Cerebellar cortex (tissue), 1 donor: ENCODE data around the gene MATCAP1.

Experiments
- DNase-seq: peaks from one replicate; pipeline ENCODE4 v3.0.0-alpha.2; 2015; ENCODE audit warnings: low spot score

MATCAP1 gene

DNA sequence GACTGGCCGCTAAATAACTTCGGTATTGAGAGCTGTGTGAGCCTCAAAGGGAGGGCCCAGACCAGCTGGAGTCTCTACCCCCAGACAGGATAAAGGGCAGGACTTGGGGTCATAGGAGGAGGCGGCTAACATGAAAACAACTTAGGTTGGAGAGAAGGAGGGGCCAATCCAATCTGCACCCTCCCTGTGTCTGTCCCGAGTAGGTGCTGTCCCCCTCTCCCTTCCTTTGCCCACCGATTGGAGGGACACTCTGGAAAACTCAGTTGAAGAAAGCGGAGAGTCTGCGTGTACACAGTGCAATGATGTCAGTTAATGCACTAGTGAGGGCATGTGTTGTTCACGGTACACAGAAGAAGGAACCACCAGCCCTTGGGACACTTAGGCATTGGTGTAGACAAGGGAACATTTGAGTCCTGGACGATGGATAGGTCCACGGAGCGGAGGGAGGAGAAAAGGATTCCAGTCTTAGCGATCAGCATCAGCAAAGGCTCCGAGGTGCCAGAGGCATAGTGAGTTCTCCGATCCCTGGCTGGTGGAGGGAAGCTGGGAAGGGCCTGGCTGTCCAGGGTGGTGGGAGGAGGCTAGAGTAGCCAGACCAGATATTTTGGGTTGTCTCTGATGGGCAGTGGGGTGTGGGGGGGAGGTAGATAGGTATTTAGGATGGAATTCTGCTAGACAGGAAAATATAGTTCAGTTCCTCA, 12.7 kb downstream of the MATCAP1 start:
- DNase-seq, result no peak

DNA sequence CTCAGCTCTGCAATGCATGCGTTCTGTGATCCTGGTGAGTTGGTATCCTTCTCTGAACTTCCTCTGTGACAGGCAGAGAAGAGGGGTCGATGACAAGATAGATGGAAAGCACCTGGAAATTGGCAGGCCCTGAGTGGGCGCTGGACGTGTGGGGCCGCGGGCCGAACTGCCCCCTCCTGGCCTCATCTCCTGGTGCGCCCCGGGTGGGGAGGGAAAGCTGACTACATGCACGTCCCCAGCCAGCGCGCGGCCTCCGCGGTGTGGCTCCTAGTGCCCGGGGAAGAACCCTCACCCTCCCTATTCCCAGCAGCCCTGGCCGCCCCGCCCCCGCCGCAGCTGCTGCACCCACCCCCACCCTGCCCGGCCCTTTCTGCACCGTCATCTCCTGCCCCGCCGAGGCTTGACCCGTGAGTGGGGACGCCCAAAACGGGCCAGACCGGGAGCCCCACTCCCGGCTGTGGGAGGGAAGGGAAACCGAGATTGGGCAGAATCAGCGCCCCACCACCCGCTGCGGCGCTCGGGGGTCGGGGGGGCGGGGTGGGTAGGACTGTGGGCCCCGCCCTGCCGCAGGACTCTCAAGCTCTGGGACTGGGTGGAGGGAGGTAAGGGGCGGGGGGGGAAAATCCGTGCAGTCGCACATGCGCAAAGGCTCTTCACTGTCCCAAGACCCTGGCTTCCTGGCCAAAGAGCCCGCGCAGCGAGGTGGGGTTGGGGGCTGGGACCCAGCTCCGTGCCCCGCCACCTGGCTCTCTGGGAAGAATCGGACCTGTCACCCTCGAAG, 13.4 kb downstream of the MATCAP1 start, which contains the start of gene NOL3:
Gene NOL3 (plus strand): TSS at position 371 of the 781 bp plus-strand sequence.
- DNase-seq, result peak; percentile 70

DNA sequence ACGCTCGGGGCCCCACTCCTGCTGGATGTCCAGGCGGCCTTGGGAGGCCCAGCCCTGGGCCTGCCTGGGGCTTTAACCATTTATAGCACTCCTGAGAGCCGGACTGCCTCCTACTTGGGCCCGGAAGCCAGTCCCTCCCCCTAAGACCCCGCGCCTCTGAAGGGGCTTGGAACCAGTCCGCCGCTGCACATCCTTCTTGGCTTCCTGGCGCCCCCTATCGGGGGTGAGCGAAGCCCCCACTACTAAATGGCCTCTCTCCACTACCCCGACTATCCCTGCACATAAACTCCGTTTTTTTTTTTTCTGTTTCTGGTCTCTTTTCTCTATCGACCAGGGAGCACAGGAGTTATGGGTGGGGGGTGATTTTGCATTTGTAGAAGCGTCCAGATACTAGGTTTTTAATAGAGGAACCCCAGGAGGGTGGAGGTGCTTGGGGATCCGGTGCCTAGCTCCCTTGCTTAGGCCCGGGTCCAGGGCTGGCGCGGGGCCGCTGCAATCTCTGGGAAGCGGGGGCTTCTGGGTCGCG, 14.1 kb downstream of the MATCAP1 start:
- peak; percentile 81 for DNase-seq

DNA sequence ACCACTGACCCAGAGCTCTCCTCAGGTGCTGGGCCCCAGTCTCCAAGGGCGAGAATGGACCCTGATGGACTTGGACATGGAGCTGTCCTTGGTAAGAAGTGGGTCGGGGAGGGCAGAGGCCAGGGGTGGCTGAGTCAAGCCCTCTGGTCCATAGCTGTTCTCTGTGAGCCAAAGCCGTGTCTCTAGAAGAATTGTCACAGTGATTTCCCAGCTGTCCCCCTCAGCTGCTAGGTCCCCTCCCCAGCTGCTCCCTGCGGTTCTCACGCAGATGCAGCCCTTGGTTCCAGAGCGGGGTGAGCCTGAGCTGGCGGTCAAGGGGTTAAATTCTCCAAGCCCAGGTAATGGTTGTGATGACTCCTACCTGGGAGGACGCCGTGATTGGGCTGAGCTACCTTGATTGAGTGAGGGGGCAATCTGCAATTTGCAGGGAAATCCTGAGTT, 14.7 kb downstream of the MATCAP1 start:
- DNase-seq, result no peak

DNA sequence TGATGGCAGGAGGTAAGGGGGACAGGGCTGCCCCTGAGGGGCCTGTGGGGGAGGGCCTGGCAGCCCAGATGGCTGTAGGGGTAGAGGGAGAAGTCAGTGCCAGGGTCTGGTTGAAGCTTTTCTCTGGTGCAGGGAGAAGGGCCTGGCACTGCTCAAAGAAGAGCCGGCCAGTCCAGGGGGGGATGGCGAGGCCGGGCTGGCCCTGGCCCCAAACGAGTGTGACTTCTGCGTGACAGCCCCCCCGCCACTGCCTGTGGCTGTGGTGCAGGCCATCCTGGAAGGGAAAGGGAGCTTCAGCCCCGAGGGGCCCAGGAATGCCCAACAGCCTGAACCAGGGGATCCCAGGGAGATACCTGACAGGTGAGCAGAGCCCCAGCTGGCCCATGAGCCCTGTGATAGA, 16.2 kb downstream of the MATCAP1 start:
- DNase-seq, result no peak

DNA sequence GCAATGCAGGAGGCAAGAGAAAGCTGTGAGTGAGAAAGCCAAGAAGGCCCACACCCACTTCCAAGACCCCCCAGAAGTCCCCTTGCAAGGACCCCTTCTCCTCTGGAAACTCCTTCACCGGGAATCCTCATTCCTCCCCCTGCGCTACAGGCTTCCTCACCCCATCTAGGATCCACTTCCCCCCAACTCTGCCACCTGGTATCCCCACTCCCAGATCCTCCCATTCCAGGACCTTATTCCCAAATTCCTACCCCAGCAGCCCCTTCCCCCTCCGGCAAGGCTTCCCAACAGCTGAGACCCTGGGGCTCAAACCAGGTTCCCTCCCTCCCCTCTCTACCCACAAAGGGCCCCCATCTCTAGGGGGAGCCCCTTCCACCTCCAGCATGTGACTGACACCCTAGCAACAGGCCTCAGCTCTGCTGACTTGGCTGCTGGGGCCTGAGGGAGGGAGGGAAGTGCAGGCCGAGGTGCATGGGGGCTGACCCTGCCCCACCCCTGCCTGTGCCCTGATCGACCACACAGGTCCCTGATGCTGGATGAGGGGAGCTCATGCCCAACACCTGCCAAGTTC, 17.1 kb downstream of the MATCAP1 start:
- DNase-seq, result no peak

DNA sequence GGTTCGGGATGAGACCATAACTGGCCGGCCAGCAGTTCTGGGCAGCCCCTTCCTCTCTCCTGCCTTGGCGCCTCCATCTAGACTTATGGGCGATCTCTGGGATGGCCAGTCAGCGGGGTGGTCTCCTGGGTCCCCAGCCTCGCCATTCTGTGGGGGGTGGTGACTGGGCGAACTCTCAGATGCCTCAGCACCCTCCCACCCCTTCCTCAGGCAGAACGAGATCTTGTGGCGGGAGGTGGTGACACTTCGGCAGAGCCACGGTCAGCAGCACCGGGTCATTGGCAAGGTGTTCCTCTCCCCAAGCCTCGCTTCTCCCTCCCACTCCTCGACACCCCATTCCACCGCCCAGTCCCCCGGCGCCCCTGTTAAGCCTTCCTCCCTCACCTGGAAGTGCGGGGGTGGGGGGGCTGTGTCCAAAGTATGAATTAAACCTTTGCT, 17.6 kb downstream of the MATCAP1 start:
- no peak for DNase-seq

DNA sequence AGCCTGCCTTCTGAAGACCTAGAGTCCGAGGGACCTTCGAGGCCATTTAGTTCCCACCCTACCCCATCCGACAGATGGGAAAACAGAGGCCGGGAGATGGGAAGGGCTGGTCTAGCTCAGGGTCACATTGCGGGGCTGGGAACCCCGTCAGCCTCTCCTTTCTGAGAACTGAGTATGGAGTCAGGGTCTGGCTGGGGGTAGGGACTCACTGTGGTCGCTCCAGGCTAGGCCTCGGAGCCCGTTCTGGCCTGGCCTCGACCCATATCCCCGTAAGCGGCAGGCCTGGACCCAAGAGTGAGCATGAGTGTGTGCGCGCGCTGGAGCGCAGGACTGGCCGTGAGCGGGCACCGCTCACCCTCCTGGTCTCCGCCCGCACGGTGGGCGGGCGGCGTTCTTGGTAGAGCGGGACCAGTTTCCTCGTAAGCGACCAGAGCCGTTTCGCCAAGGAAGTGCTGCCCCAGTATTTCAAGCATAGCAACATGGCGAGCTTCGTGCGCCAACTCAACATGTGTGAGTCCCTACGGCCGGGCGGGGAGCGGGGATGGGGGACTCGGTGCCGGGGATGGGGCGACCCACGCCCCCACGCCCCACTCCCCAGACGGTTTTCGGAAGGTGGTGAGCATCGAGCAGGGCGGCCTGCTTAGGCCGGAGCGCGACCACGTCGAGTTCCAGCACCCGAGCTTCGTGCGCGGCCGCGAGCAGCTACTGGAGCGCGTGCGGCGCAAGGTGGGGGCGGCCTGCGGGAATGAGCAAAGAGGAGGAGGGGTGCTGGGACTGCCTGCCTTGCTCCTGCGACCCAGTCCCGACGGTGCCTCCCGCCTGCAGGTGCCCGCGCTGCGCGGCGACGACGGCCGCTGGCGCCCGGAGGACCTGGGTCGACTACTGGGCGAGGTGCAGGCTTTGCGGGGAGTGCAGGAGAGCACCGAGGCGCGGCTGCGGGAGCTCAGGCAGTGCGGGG, 18.4 kb downstream of the MATCAP1 start:
- no peak for DNase-seq

DNA sequence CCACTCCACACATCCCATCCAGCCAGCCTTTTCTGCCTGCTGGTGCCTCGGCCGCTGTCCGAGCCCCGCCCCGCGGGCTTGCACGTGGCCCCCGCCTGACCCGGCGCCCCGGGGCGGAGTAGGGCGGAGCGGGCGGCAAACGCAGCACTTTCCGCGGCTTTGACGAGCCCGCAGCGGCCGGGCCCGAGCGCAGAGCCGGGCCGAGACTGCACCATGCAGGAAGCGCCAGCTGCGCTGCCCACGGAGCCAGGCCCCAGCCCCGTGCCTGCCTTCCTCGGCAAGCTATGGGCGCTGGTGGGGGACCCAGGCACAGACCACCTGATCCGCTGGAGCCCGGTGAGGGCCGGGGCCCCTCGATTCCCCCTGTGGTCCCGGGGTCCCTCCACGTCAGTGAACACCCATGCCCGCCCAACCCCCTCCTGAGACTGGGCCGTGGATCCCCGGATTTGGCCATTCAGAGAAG, 19.1 kb downstream of the MATCAP1 start, which contains the start of gene HSF4:
Gene HSF4 (plus strand): TSS at position 147 of the 463 bp plus-strand sequence. CDS start 67 bp downstream, at position 214.
- DNase-seq, result peak; percentile 66

DNA sequence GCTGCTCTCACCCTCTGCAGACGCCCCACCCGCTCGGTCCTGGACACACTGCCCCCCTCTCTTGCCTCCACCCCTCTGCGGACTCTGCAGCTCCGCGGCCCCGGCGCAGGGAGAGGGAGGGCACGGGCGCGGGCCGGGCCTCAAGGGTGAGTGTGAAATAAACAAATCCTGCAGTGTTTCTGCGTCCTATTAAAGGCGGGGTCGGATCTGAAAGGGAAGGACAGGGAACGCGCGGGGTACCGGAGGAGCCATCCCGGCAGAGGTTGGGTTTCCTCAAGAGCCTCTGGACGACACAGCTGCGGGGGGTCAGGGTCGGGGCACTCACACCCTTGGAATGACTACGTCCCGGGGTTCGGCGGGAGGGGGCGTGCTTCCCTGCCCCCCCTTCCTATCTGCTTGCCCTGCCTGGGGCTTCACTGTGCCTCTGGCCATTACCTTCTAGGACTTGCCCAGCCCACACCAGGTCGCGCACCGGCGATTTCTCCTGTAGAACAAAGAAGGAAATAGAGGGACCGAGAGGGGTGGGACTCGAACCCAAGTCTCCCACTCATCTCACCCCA, 19.7 kb downstream of the MATCAP1 start:
- DNase-seq, result no peak

DNA sequence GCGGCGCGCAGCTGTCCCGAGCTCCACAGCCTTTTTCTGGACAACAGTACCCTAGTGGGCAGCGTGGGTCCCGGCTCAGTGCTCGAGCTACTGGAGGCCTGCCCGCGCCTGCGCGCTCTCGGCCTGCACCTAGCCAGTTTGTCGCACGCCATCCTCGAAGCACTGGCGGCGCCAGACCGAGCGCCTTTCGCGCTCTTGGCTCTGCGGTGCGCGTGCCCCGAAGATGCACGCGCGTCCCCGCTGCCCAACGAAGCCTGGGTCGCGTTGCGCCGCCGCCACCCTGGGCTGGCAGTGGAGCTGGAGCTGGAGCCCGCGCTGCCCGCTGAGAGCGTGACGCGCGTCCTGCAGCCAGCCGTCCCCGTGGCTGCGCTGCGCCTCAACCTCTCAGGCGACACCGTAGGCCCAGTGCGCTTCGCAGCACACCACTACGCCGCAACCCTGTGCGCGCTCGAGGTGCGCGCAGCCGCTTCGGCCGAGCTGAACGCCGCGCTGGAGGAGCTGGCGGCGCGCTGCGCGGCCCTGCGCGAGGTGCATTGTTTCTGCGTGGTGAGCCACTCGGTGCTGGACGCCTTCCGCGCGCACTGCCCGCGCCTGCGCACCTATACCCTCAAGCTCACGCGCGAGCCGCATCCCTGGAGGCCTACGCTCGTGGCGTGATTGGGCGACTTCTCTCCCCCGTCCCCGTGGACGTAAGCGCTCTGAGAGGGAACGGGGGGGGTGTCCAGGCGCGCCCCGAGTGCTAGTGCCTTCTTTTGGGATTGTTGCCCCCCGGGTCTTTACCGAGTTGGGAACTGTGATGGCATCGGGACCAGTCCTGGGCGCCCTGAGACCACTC, 20.4 kb downstream of the MATCAP1 start:
- peak; percentile 81 for DNase-seq

DNA sequence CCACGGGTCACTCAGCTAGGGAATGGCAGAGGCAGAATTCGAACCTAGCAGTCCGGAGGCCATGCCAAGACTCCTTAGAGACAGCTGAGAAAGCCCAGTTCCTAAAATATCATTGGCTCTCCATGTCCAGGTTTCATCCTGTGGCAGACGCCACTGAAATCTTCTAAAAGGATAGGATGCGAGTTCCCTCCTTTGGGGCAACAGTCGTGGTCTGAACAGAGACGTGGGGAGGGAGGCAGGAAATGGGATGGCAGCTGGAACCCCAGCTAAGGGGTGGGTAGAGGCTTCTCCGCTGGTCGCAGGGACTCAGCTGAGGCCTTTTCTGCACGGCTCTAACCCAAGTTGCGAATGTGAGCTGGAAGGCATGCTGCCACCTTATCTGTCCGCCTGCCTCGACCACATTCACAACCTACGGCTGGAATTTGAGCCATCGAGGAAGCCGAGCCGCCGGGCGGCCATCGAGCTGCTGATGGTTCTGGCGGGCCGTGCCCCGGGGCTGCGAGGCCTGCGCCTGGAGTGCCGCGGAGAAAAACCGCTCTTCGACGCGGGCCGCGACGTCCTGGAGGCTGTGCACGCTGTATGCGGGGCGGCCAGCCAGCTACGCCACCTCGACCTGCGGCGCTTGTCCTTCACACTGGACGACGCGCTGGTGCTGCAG, 21.1 kb downstream of the MATCAP1 start:
- DNase-seq, result peak; percentile 73

DNA sequence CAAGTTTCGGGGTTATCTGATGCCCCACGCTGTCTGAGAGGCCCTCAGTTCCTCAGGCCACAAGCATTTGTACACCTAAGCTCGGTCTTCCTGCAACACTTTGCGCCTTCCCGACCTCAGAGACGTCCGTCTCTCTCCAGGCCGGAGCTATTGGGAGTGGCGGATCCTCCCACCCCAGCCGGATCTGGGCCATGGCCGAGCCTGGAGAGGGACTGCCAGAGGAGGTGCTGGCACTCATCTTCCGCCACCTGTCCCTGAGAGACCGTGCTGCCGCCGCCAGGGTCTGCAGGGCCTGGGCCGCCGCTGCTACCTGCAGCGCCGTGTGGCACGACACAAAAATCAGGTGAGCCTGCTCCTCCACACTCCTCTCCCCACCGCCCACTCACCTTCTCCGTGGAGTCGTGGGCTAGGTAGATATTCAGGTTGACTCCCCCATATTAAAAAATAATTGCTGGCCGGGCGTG, 22.1 kb downstream of the MATCAP1 start:
- peak; percentile 79 for DNase-seq

DNA sequence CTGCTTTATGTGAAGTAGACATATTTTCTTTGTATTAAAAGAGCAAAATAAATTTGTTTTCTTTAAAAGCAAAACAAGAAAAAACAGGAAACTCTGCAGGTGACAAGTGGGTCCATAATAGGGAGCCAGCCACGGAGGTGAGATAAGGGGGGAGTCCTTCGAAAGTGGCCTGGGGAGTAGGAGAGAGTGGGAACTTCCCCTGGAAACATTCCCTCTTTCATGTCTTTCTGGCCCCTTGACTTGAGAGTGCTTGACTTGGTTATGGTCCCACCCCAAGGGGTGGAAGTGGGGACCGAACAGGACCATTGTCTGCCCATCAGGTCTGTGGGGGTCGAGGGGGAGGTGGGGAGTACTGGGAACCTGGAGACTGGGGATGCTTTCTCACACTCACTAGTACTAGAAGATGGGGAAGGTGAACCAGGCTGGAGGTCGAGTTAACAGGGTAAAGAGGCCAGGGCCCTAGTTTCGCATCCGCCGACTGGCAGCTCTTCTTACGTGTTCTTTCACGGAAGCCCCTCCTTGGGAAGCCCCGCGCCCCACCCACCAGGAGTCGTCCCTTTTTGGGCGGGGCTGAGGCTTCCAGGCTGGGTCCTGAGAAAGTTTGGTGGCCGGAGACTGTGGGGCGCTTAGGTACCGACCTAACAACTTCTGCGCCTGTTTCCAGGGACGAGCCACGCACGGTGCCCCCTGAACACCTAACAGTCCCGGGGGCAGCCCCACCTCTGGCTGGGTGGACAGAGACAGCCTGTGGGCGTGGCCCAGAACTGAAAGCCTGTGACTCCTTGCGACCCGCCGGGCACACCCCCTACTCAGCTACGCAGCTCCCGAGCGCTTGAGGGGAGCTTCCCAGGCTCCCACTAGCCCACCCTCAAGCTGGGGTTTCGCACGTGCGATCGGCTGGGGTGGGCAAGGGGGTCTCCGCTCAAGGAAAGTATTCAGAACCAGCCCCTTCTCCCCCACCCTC, 24.8 kb downstream of the MATCAP1 start:
- no peak for DNase-seq

DNA sequence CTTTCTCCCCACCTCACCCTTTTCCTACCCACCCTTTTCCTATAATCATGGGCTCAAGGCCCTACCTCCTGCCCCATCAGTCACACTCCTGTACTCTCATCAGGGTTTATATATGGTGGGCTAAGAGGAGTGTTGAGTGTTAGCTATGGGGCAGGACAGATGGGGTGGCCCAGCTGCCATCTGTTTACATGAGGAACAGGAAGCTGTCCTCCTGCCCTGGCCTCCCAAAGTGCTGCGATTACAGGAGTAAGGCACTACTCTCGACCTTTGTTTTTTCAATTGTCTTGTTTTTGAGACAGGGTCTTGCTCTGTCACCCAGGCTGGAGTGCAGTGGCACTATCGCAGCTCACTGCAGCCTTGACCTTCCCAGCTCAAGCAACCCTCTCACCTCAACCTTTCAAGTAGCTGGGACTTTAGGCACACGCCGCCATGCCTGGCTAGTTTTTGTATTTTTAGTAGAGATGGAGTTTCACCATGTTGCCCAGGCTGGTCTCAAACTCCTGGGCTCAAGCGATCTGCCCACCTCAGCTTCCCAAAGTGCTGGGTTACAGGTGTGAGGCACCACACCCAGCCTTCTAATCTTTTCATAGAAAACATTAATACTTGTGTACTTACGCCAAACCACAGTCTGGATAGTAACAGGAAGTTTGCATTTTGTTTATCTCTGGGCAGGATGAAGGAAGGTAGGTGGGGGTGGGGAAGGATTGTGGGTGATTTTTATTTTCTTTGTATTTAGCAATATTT, 25.7 kb downstream of the MATCAP1 start:
- DNase-seq, result no peak

DNA sequence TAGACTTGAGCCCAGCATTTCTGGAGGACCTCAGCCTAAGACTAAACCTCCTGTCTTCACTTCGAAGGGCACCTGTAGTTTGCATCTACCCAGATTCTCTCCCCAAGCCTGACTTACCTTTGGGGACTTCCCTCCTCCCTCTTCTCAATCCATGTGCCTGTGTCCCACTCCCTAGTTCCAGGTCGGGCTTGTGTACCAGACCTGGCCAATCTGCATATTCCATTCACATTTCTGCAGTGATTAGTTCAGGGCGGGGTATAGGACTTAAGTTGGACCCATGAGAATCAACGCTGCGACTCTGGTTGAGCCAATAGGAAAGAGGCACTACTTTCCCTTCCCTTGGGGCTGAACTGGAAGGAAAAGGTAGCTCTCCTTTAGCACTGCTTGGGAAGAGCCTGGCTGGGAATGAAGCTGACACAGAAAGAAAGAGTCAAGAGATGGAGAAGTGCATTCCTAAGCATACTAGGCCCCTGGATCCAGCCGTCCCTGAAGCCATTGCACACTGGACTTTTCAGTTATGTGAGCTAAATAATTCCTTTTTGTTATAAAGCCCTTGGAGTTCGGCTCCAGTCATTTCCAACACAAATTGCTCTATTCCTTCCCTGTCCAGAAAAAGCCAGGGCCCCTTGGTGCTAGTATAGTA, 26.5 kb downstream of the MATCAP1 start:
- no peak for DNase-seq
